ENCODE measurements around the gene RALGPS1.

GRCh38 chr9:127253446-127253845 lies 338.9 kb downstream of the RALGPS1 start:
- TF ChIP-seq ZBTB33 (IDR thresholded peaks at IDR 0.05; ENCODE audit: borderline replicate concordance, low read depth) (no peak), NFIC (IDR thresholded peaks at IDR 0.05; ENCODE audit: borderline replicate concordance) (no peak), CTCF (IDR thresholded peaks at IDR 0.05) (no peak), EZH2phosphoT487 (IDR thresholded peaks at IDR 0.05; ENCODE audit: borderline replicate concordance, low read depth) (no peak), MAX (IDR thresholded peaks at IDR 0.05; ENCODE audit: low read depth) (no peak), RFX5 (IDR thresholded peaks at IDR 0.05; ENCODE audit: low read length) (no peak), CHD2 (IDR thresholded peaks at IDR 0.05; ENCODE audit: low read length, partially characterized antibody) (no peak)
